Fibroblast of skin of back (primary cell): ENCODE measurements around the gene GJA9. TPM values are rescaled to one million over a fixed set of nuclear protein-coding genes. Genes with fewer than 3 reads are reported as not detected.
"Not testable (repeated sequence)": the region's sequence is repeated elsewhere in the genome, so short reads cannot be mapped to it uniquely, and the experiment has no call there.

ENCODE experiments used
- DNase-seq: peaks from one replicate; pipeline ENCODE4 v3.0.0-alpha.2; 2013
- polyA plus RNA-seq, 2 experiments: library from polyadenylated mRNA; unstranded; fragments of 120-200 nt; gene quantifications; one replicate each; pipeline ENCODE4 v1.2.1, GENCODE V29; 2013; ENCODE audit not compliant: insufficient read length in 2 of 2

The GJA9 gene
- not detected for polyA plus RNA-seq (2013, experiment 1 of 2; ENCODE audit: insufficient read length)
- not detected for polyA plus RNA-seq (2013, experiment 2 of 2; ENCODE audit: insufficient read length)

- DNase-seq: no peak
These were observed at the start of gene GJA9 for GRCh38 chr1:38881487-38881886. TSS of gene GJA9 (minus strand) at chr1:38881587. CDS start at chr1:38876098, 5,489 bp downstream.

GRCh38 chr1:38929476-38929875 is 48.1 kb upstream of the GJA9 start:
- DNase-seq: no peak

- no peak for DNase-seq
These were observed 47.7 kb upstream of the GJA9 start for GRCh38 chr1:38929054-38929453.

- no peak for DNase-seq
These were observed 44.7 kb upstream of the GJA9 start for GRCh38 chr1:38926091-38926490.

GRCh38 chr1:38925391-38925790 is 44.0 kb upstream of the GJA9 start:
- no peak for DNase-seq

- no peak for DNase-seq
These were observed 42.2 kb upstream of the GJA9 start for GRCh38 chr1:38923607-38924006.

GRCh38 chr1:38919130-38919529 is 37.7 kb upstream of the GJA9 start:
- DNase-seq: peak; percentile 20

GRCh38 chr1:38918568-38918967 is 37.2 kb upstream of the GJA9 start:
- no peak for DNase-seq

GRCh38 chr1:38917772-38918171 is 36.4 kb upstream of the GJA9 start:
- no peak for DNase-seq

GRCh38 chr1:38917337-38917736 is 36.0 kb upstream of the GJA9 start:
- no peak for DNase-seq

- no peak for DNase-seq
These were observed 34.1 kb upstream of the GJA9 start for GRCh38 chr1:38915352-38915948.

- DNase-seq: not testable (repeated sequence)
These were observed 33.5 kb upstream of the GJA9 start for GRCh38 chr1:38914908-38915307.

GRCh38 chr1:38908821-38909220 is 27.4 kb upstream of the GJA9 start:
- no peak for DNase-seq

GRCh38 chr1:38905985-38906384 is 24.6 kb upstream of the GJA9 start:
- no peak for DNase-seq

- no peak for DNase-seq
These were observed 18.2 kb upstream of the GJA9 start for GRCh38 chr1:38899560-38899959.

- DNase-seq: peak; percentile 23
These were observed 17.4 kb upstream of the GJA9 start for GRCh38 chr1:38898653-38899230.

GRCh38 chr1:38896169-38896568 is 14.8 kb upstream of the GJA9 start:
- no peak for DNase-seq

- DNase-seq: no peak
These were observed 11.6 kb upstream of the GJA9 start for GRCh38 chr1:38892976-38893375.

- DNase-seq: no peak
These were observed 10.4 kb upstream of the GJA9 start for GRCh38 chr1:38891753-38892152.

GRCh38 chr1:38889589-38889988 is 8.2 kb upstream of the GJA9 start:
- no peak for DNase-seq

- no peak for DNase-seq
These were observed 7.3 kb upstream of the GJA9 start for GRCh38 chr1:38888423-38889333.

- no peak for DNase-seq
These were observed 3.7 kb upstream of the GJA9 start for GRCh38 chr1:38885092-38885491.

GRCh38 chr1:38875811-38876210 is 5.6 kb downstream of the GJA9 start:
- DNase-seq: peak; percentile 4
